Vagina (tissue), 2 donors: ENCODE measurements around the gene COL12A1. TPM values are rescaled to one million over a fixed set of nuclear protein-coding genes. Genes with fewer than 3 reads are reported as not detected.

ENCODE experiments used
- DNase-seq, 2 donors: peaks; one replicate each; pipeline ENCODE4 v3.0.0-alpha.2; 2017; ENCODE audit errors: extremely low spot score in 2 of 2
- H3K27ac ChIP-seq: fragments of 200-600 bp; sonication (generic); one replicate; pipeline ENCODE4 v1.5.1; 2019
- H3K27me3 ChIP-seq: fragments of 200-600 bp; sonication (generic); one replicate; pipeline ENCODE4 v1.5.1; 2019
- H3K36me3 ChIP-seq, 2 donors: fragments of 200-600 bp; sonication (generic); one replicate each; pipeline ENCODE4 v1.5.1; 2017 to 2019
- H3K4me1 ChIP-seq: fragments of 200-600 bp; sonication (generic); one replicate; pipeline ENCODE4 v1.5.1; 2019
- H3K4me3 ChIP-seq, 2 donors: fragments of 200-600 bp; sonication (generic); 1 replicate in 1 of 2; 2 replicates in 1 of 2; pipeline ENCODE4 v1.5.1; 2016 to 2019
- H3K9me3 ChIP-seq: fragments of 200-600 bp; sonication (generic); one replicate; pipeline ENCODE4 v1.5.1; 2019
- POLR2A ChIP-seq, 2 donors: fragments of 450-650 bp; IDR thresholded peaks; one replicate each; pipeline ENCODE4 v1.6.1; 2017; ENCODE audit warnings: antibody characterized with exemption in 2 of 2, mild to moderate bottlenecking in 2 of 2, moderate library complexity in 2 of 2
- POLR2AphosphoS5 ChIP-seq, 2 donors: sonication (generic); formaldehyde crosslinking; IDR thresholded peaks; one replicate each; pipeline ENCODE4 v1.9.0; 2017; ENCODE audit warnings: antibody characterized with exemption in 2 of 2, mild to moderate bottlenecking in 2 of 2, low read depth in 1 of 2; ENCODE audit not compliant: insufficient read depth in 1 of 2
- intact Hi-C: fragments of 100-400 bp; cut with DNase I; formaldehyde crosslinking; loops from one replicate; pipeline ENCODE4 v1.15.1; 2023
- total RNA-seq: library from RNA; depleted of rRNA; stranded (reverse); fragments of >200 nt; gene quantifications from one replicate; pipeline ENCODE4 v1.2.3, GENCODE V29; 2016
- TF ChIP-seq, protein P1 (sequence below), 3 experiments: fragments of 450-650 bp in 2 of 3; fragments of 200-600 bp in 1 of 3; sonication (generic) in 1 of 3; IDR thresholded peaks; one replicate each; pipeline ENCODE4 v1.5.1; 2017 to 2019; ENCODE audit warnings: antibody characterized with exemption in 3 of 3, mild to moderate bottlenecking in 2 of 3, moderate library complexity in 2 of 3

The COL12A1 gene
- total RNA-seq, 1 donor from 2014 or later, result 130 TPM

DNA sequence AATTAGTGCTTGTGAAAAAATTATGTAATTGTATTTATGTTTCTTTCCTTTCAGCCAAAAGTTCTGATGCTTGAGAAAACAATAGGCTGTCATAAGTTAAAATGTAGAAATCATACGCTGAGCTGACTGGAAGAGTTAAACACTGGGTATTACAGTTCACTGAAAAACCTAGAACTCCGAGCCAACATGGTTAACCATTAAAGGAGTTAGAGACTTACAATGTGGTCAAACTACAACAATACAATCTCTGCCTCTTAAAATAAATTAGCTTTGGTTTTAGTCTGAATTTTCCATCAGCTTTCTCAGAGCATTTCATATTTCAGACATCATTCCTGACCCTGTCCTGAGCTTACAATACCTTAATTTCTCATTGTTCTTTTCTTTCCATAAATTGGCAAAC is 91.0 kb downstream of the COL12A1 start:
- TF ChIP-seq POLR2A (IDR thresholded peaks at IDR 0.05), result no peak
- intact Hi-C loops, result no loop called here
- no peak for DNase-seq
- Histone ChIP-seq H3K27ac (no peak overlapping the region), H3K4me3 (no peak overlapping the region), H3K9me3 (no peaks in the 10 kb centered on the region), H3K27me3 (no peaks in the 10 kb centered on the region), H3K4me1 (no peaks in the 10 kb centered on the region), H3K36me3 (peaks cover 0 to 11% of the 10 kb centered on the region in 2 donors)

DNA sequence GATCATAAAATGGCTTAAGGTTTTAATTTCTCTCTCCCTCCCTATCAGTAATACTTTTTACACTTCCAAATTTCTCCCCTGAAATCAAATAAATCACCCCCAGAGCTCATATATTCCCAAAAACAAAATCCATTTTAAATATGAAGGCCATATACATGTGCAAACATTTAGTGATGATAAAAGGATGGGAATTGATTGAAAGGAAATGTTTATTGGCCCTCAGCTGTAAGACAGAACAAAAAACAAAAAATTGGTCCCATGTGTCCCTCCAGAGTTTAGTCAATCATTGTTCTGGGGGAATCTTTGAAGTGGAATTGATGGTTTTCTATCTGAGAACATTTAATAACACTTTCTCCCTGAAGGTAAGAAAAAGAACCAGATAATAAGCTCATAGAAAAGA is 91.7 kb downstream of the COL12A1 start:
- no peaks in the 10 kb centered on the region for H3K9me3 ChIP-seq
- no peaks in the 10 kb centered on the region for H3K27me3 ChIP-seq
- intact Hi-C loops, result no loop called here
- TF ChIP-seq, protein P1, sequence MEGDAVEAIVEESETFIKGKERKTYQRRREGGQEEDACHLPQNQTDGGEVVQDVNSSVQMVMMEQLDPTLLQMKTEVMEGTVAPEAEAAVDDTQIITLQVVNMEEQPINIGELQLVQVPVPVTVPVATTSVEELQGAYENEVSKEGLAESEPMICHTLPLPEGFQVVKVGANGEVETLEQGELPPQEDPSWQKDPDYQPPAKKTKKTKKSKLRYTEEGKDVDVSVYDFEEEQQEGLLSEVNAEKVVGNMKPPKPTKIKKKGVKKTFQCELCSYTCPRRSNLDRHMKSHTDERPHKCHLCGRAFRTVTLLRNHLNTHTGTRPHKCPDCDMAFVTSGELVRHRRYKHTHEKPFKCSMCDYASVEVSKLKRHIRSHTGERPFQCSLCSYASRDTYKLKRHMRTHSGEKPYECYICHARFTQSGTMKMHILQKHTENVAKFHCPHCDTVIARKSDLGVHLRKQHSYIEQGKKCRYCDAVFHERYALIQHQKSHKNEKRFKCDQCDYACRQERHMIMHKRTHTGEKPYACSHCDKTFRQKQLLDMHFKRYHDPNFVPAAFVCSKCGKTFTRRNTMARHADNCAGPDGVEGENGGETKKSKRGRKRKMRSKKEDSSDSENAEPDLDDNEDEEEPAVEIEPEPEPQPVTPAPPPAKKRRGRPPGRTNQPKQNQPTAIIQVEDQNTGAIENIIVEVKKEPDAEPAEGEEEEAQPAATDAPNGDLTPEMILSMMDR (IDR thresholded peaks at IDR 0.05), result no peak
- TF ChIP-seq POLR2AphosphoS5 (IDR thresholded peaks at IDR 0.05; ENCODE audit: insufficient read depth in 1 of 2, low read depth in 1 of 2) (no peak), POLR2A (IDR thresholded peaks at IDR 0.05) (no peak)
- peaks cover 0 to 11% of the 10 kb centered on the region in 2 donors for H3K36me3 ChIP-seq
- H3K4me1 ChIP-seq, result no peaks in the 10 kb centered on the region
- DNase-seq, result no peak
- H3K4me3 ChIP-seq, result no peak overlapping the region
- no peak overlapping the region for H3K27ac ChIP-seq

DNA sequence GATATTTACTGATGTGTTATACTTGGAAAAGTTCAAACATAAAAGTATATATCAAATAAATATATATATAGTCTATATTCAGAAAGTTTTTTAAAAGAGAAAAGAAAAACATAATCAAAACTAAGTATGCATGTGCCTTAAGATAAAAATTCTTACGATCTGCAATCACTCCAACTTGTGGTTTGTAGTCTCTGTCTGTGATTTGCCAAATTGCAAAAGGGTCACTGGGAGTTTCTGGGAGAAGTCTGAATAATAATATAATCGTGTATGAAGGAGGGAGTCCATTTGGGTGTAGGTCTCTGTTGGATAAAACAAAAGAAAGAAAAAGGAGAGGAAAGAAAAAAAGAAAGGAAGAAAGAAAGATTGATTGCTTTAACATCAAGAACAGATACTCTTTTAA is 92.4 kb downstream of the COL12A1 start:
- no peak overlapping the region for H3K27ac ChIP-seq
- intact Hi-C loops, result no loop called here

DNA sequence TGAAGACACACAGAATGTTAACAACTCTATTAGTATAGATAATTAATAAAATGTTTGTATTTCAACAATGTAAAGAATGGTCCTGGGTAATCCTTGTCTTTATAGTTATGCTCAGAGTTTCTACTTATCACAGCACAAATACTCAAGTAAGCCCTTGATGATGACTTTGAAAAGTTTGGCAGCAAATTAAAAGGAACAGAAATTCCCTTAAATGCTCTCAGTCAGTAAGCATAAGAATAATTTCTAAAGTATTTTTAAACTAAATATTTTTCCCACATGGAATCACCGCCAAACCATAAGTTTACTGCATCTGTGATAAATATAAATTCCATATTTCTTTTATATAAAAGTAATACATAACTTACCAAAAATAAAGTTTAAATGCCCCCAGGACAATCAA is 96.1 kb downstream of the COL12A1 start:
- Histone ChIP-seq H3K27ac (no peak overlapping the region), H3K4me1 (no peaks in the 10 kb centered on the region), H3K4me3 (no peak overlapping the region), H3K9me3 (no peaks in the 10 kb centered on the region), H3K36me3 (no peaks in the 10 kb centered on the region), H3K27me3 (no peaks in the 10 kb centered on the region)
- intact Hi-C loops, result no loop called here
- no peak for DNase-seq
- TF ChIP-seq, protein P1 (IDR thresholded peaks at IDR 0.05), result no peak
- no peak for TF ChIP-seq POLR2A (IDR thresholded peaks at IDR 0.05)

More for the DNA sequence above, 92.4 kb downstream of the COL12A1 start:
- TF ChIP-seq POLR2A (IDR thresholded peaks at IDR 0.05), result no peak
- TF ChIP-seq POLR2AphosphoS5 (IDR thresholded peaks at IDR 0.05; ENCODE audit: insufficient read depth in 1 of 2, low read depth in 1 of 2), result no peak
- TF ChIP-seq, protein P1 (IDR thresholded peaks at IDR 0.05), result no peak
- no peak for DNase-seq
- Histone ChIP-seq H3K36me3 (peaks cover 0 to 11% of the 10 kb centered on the region in 2 donors), H3K27me3 (no peaks in the 10 kb centered on the region), H3K9me3 (no peaks in the 10 kb centered on the region), H3K4me3 (no peak overlapping the region), H3K4me1 (no peaks in the 10 kb centered on the region)

DNA sequence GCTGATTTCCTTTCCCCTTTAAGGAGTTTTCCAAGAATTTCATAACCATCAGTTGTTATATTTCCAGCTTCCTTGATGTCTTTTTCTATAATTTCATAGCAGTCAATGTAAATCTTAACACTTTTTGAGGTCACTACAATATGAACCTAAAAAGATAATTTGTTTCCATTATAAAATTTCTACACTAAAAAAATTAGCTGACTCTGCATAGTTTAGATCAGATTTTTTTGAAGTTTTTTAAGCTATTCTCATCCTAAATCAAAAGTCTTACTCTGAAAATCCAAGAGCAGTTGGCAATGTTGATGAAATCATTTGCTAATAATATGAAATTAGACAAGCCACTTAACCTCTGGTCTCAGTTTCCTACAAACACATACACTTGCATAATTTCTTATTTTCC is 96.8 kb downstream of the COL12A1 start:
- Histone ChIP-seq H3K4me1 (no peaks in the 10 kb centered on the region), H3K4me3 (no peak overlapping the region), H3K9me3 (no peaks in the 10 kb centered on the region), H3K27me3 (no peaks in the 10 kb centered on the region), H3K27ac (no peak overlapping the region), H3K36me3 (no peaks in the 10 kb centered on the region)
- DNase-seq, result no peak
- intact Hi-C loops, result no loop called here
- TF ChIP-seq, protein P1 (IDR thresholded peaks at IDR 0.05), result no peak
- TF ChIP-seq POLR2A (IDR thresholded peaks at IDR 0.05) (no peak), POLR2AphosphoS5 (IDR thresholded peaks at IDR 0.05; ENCODE audit: insufficient read depth in 1 of 2, low read depth in 1 of 2) (no peak)
